HepG2 (cell line): ENCODE results near the gene C11orf24. TPM values are rescaled to one million over a fixed set of nuclear protein-coding genes. Genes with fewer than 3 reads are reported as not detected.

Source experiments
- ARID3A ChIP-seq: IDR thresholded peaks from 2 replicates; pipeline ENCODE4 v1.6.1; 2012; ENCODE audit warnings: low read depth, low read length, improper control_type of control experiment
- EEA1 ChIP-seq: sonication (generic); formaldehyde crosslinking; IDR thresholded peaks from 2 replicates; pipeline ENCODE4 v1.5.1; 2020; ENCODE audit warnings: mild to moderate bottlenecking, missing genetic modification reagents, borderline replicate concordance
- GABPA ChIP-seq, 2 experiments: IDR thresholded peaks; 2 replicates each; pipeline ENCODE4 v1.6.1; 2011 to 2016; ENCODE audit warnings: low read depth in 2 of 2, low read length in 1 of 2, missing biosample characterization in 1 of 2, missing genetic modification characterization in 1 of 2
- GATAD1 ChIP-seq: IDR thresholded peaks from 2 replicates; pipeline ENCODE4 v1.6.1; 2016; ENCODE audit warnings: missing genetic modification reagents, missing compliant biosample characterization
- GLI4 ChIP-seq: sonication (generic); formaldehyde crosslinking; IDR thresholded peaks from 2 replicates; pipeline ENCODE4 v1.5.1; 2020; ENCODE audit warnings: missing genetic modification reagents, mild to moderate bottlenecking, moderate library complexity, borderline replicate concordance
- HES4 ChIP-seq: sonication (generic); formaldehyde crosslinking; IDR thresholded peaks from 2 replicates; pipeline ENCODE4 v1.9.0; 2021; ENCODE audit warnings: mild to moderate bottlenecking, missing genetic modification reagents, borderline replicate concordance
- KDM2A ChIP-seq: sonication (generic); formaldehyde crosslinking; IDR thresholded peaks from 2 replicates; pipeline ENCODE4 v1.4.0; 2020; ENCODE audit warnings: low read depth, missing genetic modification reagents, borderline replicate concordance
- KMT2A ChIP-seq: sonication (generic); formaldehyde crosslinking; IDR thresholded peaks from 2 replicates; pipeline ENCODE4 v1.4.0; 2020; ENCODE audit warnings: missing genetic modification reagents
- MAZ ChIP-seq, 2 experiments: sonication (generic) in 1 of 2; formaldehyde crosslinking in 1 of 2; IDR thresholded peaks; 2 replicates each; pipeline versions ENCODE4 v1.5.0 to v1.6.1; 2012 to 2020; ENCODE audit warnings: low read depth in 2 of 2, mild to moderate bottlenecking in 2 of 2, borderline replicate concordance in 1 of 2, improper control_type of control experiment in 1 of 2, low read length in 1 of 2, missing genetic modification reagents in 1 of 2, moderate library complexity in 1 of 2
- POLR2A ChIP-seq, 2 experiments: IDR thresholded peaks; 2 replicates each; pipeline ENCODE4 v1.6.1; 2011; ENCODE audit warnings: low read depth in 2 of 2, low read length in 2 of 2, mild to moderate bottlenecking in 1 of 2, moderate library complexity in 1 of 2; ENCODE audit not compliant: insufficient read depth in 1 of 2
- SETDB1 ChIP-seq: sonication (generic); formaldehyde crosslinking; IDR thresholded peaks from 2 replicates; pipeline ENCODE4 v1.5.1; 2020; ENCODE audit warnings: missing genetic modification reagents, mild to moderate bottlenecking, borderline replicate concordance
- SMAD1 ChIP-seq: sonication (generic); formaldehyde crosslinking; IDR thresholded peaks from 2 replicates; pipeline ENCODE4 v1.4.0; 2020; ENCODE audit warnings: missing genetic modification reagents, low read depth, mild to moderate bottlenecking, borderline replicate concordance
- SMARCE1 ChIP-seq: fragments of 450-650 bp; IDR thresholded peaks from 2 replicates; pipeline ENCODE4 v1.6.1; 2017; ENCODE audit warnings: borderline replicate concordance
- TRIM24 ChIP-seq: sonication (generic); formaldehyde crosslinking; IDR thresholded peaks from 2 replicates; pipeline ENCODE4 v1.8.0; 2022; ENCODE audit warnings: mild to moderate bottlenecking, missing genetic modification reagents
- ZNF549 ChIP-seq: sonication (generic); formaldehyde crosslinking; IDR thresholded peaks from 2 replicates; pipeline ENCODE4 v1.5.0; 2020; ENCODE audit warnings: missing genetic modification reagents
- ZNF639 ChIP-seq: conservative IDR thresholded peaks from 2 replicates; pipeline ENCODE4 v1.6.1; 2018; ENCODE audit warnings: missing genetic modification reagents
- ZNF674 ChIP-seq: sonication (generic); formaldehyde crosslinking; IDR thresholded peaks from 2 replicates; pipeline ENCODE4 v1.5.0; 2020; ENCODE audit warnings: low read depth, mild to moderate bottlenecking, missing genetic modification reagents
- polyA plus RNA-seq, 8 experiments: library from polyadenylated mRNA; depleted of rRNA in 3 of 8; stranded (reverse) in 7 of 8; unstranded in 1 of 8; fragments of >200 nt; fragmentation: Illumina TruSeq in 4 of 8; extraction: Trizol in 4 of 8; gene quantifications; 2 replicates each; pipeline versions ENCODE4 v1.2.1 to v1.2.3, GENCODE V29; 2011 to 2016; ENCODE audit warnings: low read depth in 4 of 8, missing spikeins in 1 of 8, mixed read lengths in 1 of 8; ENCODE audit not compliant: insufficient read depth in 1 of 8
- total RNA-seq, 5 experiments: library from RNA; depleted of rRNA; stranded (reverse); fragments of >200 nt; fragmentation: Illumina TruSeq; extraction: Trizol; gene quantifications; 2 replicates each; pipeline ENCODE4 v1.2.3, GENCODE V29; 2016; ENCODE audit warnings: low read depth in 1 of 5
- TF ChIP-seq, protein P1 (sequence below): sonication (generic); formaldehyde crosslinking; IDR thresholded peaks from 2 replicates; pipeline ENCODE4 v1.4.0; 2020; ENCODE audit warnings: missing genetic modification reagents, borderline replicate concordance
- TF ChIP-seq, protein P2 (sequence below): sonication (generic); formaldehyde crosslinking; IDR thresholded peaks from 2 replicates; pipeline ENCODE4 v1.4.0; 2020; ENCODE audit warnings: missing genetic modification reagents, borderline replicate concordance

The C11orf24 gene
- total and polyA plus RNA-seq, 2 of the 13 experiments (the other 11 are each of a cell fraction or from before 2014, with no cell fraction given): 52.9 to 55.5 TPM

DNA sequence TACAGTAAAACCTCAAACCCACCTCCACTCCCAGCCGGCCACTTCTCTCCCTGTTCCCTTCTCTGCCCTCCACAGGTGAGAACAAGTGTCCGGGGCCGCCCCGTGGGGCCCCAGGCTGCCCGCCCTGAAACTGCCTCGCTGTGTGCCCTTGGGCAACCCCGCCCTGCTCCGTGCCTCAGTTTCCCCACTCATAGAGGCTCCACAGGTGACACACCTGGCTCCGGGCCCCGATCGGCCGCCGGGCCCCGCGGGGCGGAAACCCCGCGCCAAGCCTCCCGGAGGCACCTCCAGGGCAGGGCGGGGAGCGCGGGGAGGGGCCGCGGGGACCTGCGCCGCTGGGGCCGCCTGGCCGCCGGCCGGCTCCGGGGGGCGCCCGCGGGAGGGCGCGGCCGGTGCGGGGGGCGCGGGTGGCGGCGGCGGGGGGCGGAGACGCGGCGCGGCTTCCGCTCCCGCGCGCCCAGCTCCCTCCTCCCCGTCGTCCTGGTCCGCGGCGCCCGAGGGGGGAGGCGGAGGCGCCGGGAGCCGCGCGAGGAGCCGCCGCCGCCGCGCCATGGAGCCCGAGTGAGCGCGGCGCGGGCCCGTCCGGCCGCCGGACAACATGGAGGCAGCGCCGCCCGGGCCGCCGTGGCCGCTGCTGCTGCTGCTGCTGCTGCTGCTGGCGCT is 40.5 kb upstream of the C11orf24 start, which contains the start of gene LRP5 (continued):
- TF ChIP-seq KDM2A (peak; percentile 18; the same call in 1 of the 2 replicates), SETDB1 (no peak), ARID3A (no peak), GATAD1 (CRISPR knock-in tag) (no peak), EEA1 (no peak), ZNF549 (CRISPR knock-in tag) (no peak), SMARCE1 (no peak), ZNF639 (CRISPR knock-in tag) (0 out of 2 replicates have a peak, but pooled peaks have one; percentile 34), SMAD1 (CRISPR knock-in tag) (no peak), KMT2A (CRISPR knock-in tag) (no peak), GABPA (IDR thresholded peaks at IDR 0.05; ENCODE audit: low read depth, low read length) (peak; percentile 35), GABPA (CRISPR knock-in tag; IDR thresholded peaks at IDR 0.05; ENCODE audit: low read depth) (no peak), ZNF674 (0 out of 2 replicates have a peak, but pooled peaks have one; percentile 3), TRIM24 (CRISPR knock-in tag) (no peak), POLR2A (IDR thresholded peaks at IDR 0.05; ENCODE audit: insufficient read depth in 1 of 2, low read depth in 2 of 2, low read length in 2 of 2) (peak in 1 of 2 experiments; percentile 31; a peak in 2 of 4 replicates), GLI4 (CRISPR knock-in tag) (no peak), MAZ (IDR thresholded peaks at IDR 0.05; ENCODE audit: borderline replicate concordance, low read depth, low read length) (peak; percentile 42; the same call in 1 of the 2 replicates), MAZ (CRISPR knock-in tag; IDR thresholded peaks at IDR 0.05; ENCODE audit: low read depth) (0 out of 2 replicates have a peak, but pooled peaks have one; percentile 41), HES4 (CRISPR knock-in tag) (no peak)
- TF ChIP-seq, protein P1, sequence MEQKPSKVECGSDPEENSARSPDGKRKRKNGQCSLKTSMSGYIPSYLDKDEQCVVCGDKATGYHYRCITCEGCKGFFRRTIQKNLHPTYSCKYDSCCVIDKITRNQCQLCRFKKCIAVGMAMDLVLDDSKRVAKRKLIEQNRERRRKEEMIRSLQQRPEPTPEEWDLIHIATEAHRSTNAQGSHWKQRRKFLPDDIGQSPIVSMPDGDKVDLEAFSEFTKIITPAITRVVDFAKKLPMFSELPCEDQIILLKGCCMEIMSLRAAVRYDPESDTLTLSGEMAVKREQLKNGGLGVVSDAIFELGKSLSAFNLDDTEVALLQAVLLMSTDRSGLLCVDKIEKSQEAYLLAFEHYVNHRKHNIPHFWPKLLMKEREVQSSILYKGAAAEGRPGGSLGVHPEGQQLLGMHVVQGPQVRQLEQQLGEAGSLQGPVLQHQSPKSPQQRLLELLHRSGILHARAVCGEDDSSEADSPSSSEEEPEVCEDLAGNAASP: no peak
- TF ChIP-seq, protein P2, sequence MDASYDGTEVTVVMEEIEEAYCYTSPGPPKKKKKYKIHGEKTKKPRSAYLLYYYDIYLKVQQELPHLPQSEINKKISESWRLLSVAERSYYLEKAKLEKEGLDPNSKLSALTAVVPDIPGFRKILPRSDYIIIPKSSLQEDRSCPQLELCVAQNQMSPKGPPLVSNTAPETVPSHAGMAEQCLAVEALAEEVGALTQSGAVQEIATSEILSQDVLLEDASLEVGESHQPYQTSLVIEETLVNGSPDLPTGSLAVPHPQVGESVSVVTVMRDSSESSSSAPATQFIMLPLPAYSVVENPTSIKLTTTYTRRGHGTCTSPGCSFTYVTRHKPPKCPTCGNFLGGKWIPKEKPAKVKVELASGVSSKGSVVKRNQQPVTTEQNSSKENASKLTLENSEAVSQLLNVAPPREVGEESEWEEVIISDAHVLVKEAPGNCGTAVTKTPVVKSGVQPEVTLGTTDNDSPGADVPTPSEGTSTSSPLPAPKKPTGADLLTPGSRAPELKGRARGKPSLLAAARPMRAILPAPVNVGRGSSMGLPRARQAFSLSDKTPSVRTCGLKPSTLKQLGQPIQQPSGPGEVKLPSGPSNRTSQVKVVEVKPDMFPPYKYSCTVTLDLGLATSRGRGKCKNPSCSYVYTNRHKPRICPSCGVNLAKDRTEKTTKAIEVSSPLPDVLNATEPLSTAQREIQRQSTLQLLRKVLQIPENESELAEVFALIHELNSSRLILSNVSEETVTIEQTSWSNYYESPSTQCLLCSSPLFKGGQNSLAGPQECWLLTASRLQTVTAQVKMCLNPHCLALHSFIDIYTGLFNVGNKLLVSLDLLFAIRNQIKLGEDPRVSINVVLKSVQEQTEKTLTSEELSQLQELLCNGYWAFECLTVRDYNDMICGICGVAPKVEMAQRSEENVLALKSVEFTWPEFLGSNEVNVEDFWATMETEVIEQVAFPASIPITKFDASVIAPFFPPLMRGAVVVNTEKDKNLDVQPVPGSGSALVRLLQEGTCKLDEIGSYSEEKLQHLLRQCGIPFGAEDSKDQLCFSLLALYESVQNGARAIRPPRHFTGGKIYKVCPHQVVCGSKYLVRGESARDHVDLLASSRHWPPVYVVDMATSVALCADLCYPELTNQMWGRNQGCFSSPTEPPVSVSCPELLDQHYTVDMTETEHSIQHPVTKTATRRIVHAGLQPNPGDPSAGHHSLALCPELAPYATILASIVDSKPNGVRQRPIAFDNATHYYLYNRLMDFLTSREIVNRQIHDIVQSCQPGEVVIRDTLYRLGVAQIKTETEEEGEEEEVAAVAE (CRISPR knock-in tag): no peak
